GM10266 (cell line): Measurements from ENCODE around the gene DPYD.
"Not testable (repeated sequence)": the region's sequence is repeated elsewhere in the genome, so short reads cannot be mapped to it uniquely, and the experiment has no call there.

Source experiments
- DNase-seq: peaks from one replicate; pipeline ENCODE4 v3.0.0; 2012; ENCODE audit errors: extremely low spot score
- TF ChIP-seq, protein P1 (sequence below): IDR thresholded peaks from 2 replicates; pipeline ENCODE4 v1.5.1; 2012; ENCODE audit warnings: mild to moderate bottlenecking, low read depth; ENCODE audit not compliant: control insufficient read depth, insufficient read depth; ENCODE audit errors: missing control alignments

DPYD gene

DNA sequence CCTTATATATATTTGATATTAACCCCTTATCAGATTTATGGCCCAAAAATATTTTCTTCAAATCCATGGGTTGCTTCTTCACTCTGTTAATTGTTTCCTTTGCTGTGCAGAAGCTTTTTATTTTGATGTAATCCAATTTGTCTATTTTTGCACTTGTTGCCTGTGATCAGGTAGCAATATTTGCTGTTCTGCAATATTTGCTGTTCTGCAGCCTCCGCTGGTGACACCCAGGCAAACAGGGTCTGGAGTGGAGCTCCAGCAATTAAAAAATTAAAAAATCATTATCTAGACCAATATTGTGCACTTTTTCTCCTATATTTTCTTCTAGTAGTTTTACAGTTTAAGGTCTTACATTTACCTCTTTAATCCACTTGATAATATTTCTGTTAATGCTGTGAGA is 564.5 kb downstream of the DPYD start:
- TF ChIP-seq, protein P1, sequence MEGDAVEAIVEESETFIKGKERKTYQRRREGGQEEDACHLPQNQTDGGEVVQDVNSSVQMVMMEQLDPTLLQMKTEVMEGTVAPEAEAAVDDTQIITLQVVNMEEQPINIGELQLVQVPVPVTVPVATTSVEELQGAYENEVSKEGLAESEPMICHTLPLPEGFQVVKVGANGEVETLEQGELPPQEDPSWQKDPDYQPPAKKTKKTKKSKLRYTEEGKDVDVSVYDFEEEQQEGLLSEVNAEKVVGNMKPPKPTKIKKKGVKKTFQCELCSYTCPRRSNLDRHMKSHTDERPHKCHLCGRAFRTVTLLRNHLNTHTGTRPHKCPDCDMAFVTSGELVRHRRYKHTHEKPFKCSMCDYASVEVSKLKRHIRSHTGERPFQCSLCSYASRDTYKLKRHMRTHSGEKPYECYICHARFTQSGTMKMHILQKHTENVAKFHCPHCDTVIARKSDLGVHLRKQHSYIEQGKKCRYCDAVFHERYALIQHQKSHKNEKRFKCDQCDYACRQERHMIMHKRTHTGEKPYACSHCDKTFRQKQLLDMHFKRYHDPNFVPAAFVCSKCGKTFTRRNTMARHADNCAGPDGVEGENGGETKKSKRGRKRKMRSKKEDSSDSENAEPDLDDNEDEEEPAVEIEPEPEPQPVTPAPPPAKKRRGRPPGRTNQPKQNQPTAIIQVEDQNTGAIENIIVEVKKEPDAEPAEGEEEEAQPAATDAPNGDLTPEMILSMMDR, result no peak
- DNase-seq, result no peak

DNA sequence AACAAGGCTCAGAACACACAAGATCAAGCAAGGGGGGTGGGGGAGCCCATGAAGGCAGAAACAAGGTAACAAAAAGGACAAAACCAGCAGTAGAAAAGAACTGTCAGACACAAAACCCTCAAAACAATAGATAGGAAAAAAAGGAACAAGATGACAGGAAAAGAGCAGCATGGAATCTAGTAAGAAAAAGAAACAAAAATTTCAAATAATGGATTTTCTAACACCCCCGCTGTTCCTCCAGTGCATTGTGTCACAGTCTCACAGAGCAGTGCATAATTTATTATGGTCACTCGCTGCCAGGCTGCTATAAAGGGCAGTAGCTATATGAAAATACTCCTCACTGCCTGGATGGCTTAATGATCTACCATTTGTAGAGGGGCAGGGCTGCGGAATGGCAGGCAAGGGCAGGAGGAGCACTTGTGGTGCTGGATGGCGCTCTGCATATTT is 567.9 kb downstream of the DPYD start:
- TF ChIP-seq, protein P1, result no peak
- no peak for DNase-seq

DNA sequence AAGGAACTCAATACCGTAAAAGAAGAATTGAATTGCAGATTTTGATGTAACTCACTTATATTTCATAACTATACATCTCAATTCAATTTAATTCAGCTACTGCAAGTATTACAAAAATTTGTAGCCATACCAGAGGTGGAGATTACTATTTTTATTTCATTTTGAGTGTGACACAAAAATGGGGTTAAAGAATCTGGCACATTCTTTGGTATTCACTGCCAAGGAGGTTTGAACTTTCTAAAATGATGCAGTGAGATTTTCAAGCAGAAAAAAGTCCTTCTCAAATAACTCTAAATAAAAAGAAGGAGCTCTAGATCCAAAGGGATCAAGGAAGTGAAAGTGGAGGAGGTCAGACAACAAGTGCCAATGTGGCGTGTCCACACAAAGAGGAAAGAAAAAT is 569.0 kb downstream of the DPYD start:
- DNase-seq, result no peak
- TF ChIP-seq, protein P1, result no peak

DNA sequence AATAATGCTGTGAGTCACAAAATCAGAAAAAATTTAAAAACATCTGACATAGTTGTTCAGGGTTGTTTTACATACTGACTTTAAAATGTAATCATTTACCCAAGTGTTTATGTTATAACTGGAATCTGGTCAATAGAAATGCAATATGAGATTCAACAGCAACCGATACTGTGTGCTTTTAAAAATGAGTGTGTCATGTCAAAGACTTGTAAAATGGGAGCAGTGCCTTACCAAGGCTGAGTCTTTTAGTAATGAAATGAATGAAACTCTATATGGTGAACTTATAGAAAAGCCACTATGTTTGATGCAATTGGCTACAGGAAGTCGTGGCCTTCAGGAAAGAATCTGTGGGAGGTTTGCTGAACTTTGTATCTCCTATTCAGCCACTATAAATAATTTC is 570.2 kb downstream of the DPYD start:
- no peak for DNase-seq
- TF ChIP-seq, protein P1, result no peak

DNA sequence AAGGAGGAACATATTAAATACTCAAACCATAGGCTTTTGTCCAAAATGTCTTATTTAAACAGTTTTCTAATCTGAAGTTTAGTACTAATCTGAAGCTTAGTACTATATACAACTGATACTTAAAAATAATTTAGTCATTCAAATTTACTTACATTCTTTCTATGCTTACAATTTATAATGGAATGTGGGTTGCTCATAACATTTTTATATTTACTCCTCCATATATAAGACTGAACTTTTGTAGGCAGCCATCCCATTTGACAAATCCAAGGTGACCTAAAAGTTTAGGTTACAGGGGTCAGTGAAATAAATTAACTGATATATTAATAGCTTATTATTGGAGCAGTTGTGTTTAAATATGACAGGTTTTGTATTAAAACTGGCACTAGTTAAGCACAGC is 570.6 kb downstream of the DPYD start:
- no peak for DNase-seq
- TF ChIP-seq, protein P1, result no peak

DNA sequence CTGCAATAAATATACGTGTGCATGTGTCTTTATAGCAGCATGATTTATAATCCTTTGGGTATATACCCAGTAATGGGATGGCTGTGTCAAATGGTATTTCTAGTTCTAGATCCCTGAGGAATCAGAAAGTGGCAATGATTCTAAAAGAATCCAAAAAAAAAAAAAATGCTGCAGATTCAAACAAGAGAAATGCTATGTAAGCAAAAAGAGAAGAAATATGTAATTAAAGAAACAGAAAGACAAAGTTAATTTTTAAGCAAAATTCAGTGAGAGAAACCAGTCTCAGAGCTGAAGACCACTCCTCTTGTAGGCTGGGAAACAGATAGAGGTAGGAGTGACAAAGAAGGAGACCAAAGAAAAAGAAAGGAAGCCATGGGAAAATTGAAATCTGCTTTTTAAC is 571.0 kb downstream of the DPYD start:
- not testable (repeated sequence) for DNase-seq

DNA sequence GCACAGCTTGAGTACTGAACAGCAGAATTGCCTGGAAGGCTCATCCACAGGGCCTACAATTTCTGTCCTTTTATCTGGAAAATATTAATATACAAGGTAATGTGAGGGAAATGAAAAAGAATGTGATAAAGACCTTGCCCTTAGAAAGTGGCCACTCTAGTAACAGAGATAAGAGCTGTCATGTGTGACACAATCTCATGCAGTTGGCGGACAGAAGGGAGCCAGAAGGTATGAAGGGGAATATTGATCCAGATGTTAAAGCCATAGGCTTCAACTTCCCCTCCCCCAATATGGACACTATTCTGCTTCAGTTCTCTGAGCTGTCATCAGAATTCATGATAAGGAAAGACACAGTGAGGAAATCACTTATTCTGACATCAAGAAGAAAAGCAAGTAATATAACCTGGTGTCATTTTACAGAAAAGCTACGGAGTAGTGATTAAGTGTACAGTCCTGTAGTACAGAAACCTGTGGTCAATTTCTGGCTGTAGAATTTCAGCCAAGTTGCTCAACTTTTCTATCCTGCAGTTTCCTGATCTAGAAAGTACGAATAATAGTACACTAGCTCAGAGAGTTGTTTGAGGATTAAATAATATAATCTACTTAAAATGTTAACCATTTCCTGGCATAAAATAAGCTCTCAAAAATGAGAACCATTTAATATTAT is 572.1 kb downstream of the DPYD start:
- TF ChIP-seq, protein P1, result no peak
- DNase-seq, result no peak

DNA sequence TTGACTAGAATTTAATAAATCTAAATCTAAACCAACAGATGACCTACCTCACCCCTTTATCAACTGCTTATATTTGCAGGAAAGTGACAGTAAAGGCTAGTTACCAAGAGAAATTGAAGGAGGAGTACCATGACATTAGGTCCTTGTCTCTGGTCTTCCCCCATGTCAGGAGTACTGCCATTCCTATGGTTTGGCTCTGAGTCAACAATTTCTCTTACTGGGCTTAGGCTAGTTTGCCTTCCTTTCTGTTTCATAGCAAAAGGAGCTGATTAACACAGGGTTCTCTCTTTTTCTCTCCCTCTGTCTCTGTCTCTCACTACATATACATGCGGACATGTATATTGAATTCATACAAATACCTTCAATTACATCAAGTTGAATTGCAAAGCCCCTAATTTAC is 579.9 kb downstream of the DPYD start:
- DNase-seq, result no peak
- TF ChIP-seq, protein P1, result no peak
